Neural progenitor cell (in vitro differentiated cells): ENCODE data around the gene FKBP1A. TPM values are rescaled to one million over a fixed set of nuclear protein-coding genes. Genes with fewer than 3 reads are reported as not detected.

Experiments
- DNase-seq: peaks from one replicate; pipeline ENCODE4 v3.0.0-alpha.2; 2016; ENCODE audit warnings: low spot score
- H2AFZ ChIP-seq: fragments of 200-600 bp; sonication (generic); replicated peaks from 2 replicates; pipeline ENCODE4 v1.6.1; 2016; ENCODE audit warnings: antibody characterized with exemption
- H3F3A ChIP-seq: fragments of 200-600 bp; sonication (generic); 2 replicates; pipeline ENCODE4 v1.6.1; 2016; ENCODE audit warnings: antibody characterized with exemption, low read depth
- H3K27ac ChIP-seq: fragments of 200-600 bp; sonication (generic); 2 replicates; pipeline ENCODE4 v1.5.1; 2016; ENCODE audit warnings: mild to moderate bottlenecking
- H3K27me3 ChIP-seq: fragments of 200-600 bp; sonication (generic); 2 replicates; pipeline ENCODE4 v1.6.1; 2016; ENCODE audit warnings: mild to moderate bottlenecking, moderate library complexity
- H3K36me3 ChIP-seq: fragments of 200-600 bp; sonication (generic); 2 replicates; pipeline ENCODE4 v1.5.1; 2016
- H3K4me1 ChIP-seq: fragments of 200-600 bp; sonication (generic); 2 replicates; pipeline ENCODE4 v1.6.1; 2016; ENCODE audit warnings: mixed run types
- H3K4me2 ChIP-seq: fragments of 200-600 bp; sonication (generic); 2 replicates; pipeline ENCODE4 v1.6.1; 2016
- H3K4me3 ChIP-seq: fragments of 200-600 bp; sonication (generic); 2 replicates; pipeline ENCODE4 v1.5.1; 2016
- H3K79me2 ChIP-seq: fragments of 200-600 bp; sonication (generic); 2 replicates; pipeline ENCODE4 v1.6.1; 2016; ENCODE audit warnings: low read depth
- H3K9ac ChIP-seq: fragments of 200-600 bp; sonication (generic); 2 replicates; pipeline ENCODE4 v1.6.1; 2016
- H3K9me3 ChIP-seq: fragments of 200-600 bp; sonication (generic); 2 replicates; pipeline ENCODE4 v1.5.1; 2016; ENCODE audit warnings: low read depth
- H4K20me1 ChIP-seq: fragments of 200-600 bp; sonication (generic); 2 replicates; pipeline ENCODE4 v1.6.1; 2016; ENCODE audit warnings: low read depth
- H3K27ac Mint-ChIP-seq: 3 replicates; pipeline ENCODE4 v1.8.0; 2021; ENCODE audit warnings: mixed read lengths
- H3K27me3 Mint-ChIP-seq: 2 replicates; pipeline ENCODE4 v1.8.0; 2022; ENCODE audit warnings: low read depth, mild to moderate bottlenecking, inconsistent platforms, moderate library complexity, mixed read lengths; ENCODE audit not compliant: insufficient read depth
- H3K36me3 Mint-ChIP-seq: 3 replicates; pipeline ENCODE4 v1.8.0; 2021; ENCODE audit warnings: mixed read lengths
- H3K4me1 Mint-ChIP-seq: 3 replicates; pipeline ENCODE4 v1.8.0; 2021; ENCODE audit warnings: mixed read lengths
- H3K4me3 Mint-ChIP-seq: 3 replicates; pipeline ENCODE4 v1.8.0; 2021; ENCODE audit warnings: mild to moderate bottlenecking, moderate library complexity, mixed read lengths
- H3K9me3 Mint-ChIP-seq: 3 replicates; pipeline ENCODE4 v1.8.0; 2020; ENCODE audit warnings: mixed read lengths
- EZH2 ChIP-seq: fragments of 200-600 bp; sonication (generic); IDR thresholded peaks from 2 replicates; pipeline ENCODE4 v1.6.1; 2017; ENCODE audit warnings: antibody characterized with exemption, mild to moderate bottlenecking, moderate library complexity
- EZH2phosphoT487 ChIP-seq: fragments of 200-600 bp; sonication (generic); IDR thresholded peaks from 2 replicates; pipeline ENCODE4 v1.6.1; 2017; ENCODE audit warnings: antibody characterized with exemption
- total RNA-seq: library from RNA; depleted of rRNA; stranded (reverse); fragments of >200 nt; gene quantifications from 2 replicates; pipeline ENCODE4 v1.2.3, GENCODE V29; 2015; ENCODE audit warnings: low replicate concordance
- TF ChIP-seq, protein P1 (sequence below): fragments of 200-600 bp; sonication (generic); IDR thresholded peaks from 2 replicates; pipeline ENCODE4 v1.5.1; 2017; ENCODE audit warnings: antibody characterized with exemption, mild to moderate bottlenecking

Gene FKBP1A
- total RNA-seq, 1 donor from 2014 or later: 128 TPM

DNA sequence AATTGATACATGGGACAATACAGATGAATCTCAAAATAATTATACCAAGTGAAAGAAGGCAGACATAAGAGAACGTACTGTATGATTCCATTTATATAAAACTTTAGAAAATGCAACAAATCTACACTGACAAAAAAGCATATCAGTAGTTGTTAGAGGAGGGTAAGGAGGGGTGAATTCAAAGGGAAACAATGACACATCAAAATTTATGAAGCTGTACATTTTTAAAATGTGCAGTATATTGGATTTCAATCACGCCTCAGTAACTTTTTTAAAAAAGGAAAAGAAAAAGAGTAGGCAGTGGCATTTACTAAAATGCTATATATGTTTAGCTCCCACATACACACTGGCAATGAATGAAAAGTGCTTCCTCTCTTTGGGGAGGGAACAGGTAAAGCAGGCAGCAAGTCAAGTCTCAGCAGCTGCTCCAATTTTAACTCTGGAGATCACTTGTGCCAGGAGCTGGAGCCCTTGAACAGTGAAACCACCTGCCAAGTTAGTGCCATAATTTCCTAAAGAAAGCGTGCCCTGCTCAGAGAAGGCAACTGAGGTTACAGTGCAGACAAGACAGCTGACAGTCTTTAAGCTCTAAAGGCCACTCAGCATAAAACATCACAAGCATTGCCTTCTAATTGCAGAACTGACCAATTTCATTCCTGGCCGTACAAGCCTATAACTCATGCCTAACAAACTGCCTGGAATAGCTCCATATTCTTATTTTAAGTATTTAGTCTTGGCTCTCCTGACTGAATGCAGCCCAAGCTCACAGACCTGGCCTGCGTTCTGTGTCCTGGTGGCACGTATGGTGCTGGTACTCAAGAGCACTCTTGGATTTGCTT lies 10.9 kb downstream of the FKBP1A start:
- no peaks in the 10 kb centered on the region for H3K9me3 Mint-ChIP-seq
- no peak for TF ChIP-seq EZH2phosphoT487
- TF ChIP-seq EZH2: no peak
- TF ChIP-seq, protein P1, sequence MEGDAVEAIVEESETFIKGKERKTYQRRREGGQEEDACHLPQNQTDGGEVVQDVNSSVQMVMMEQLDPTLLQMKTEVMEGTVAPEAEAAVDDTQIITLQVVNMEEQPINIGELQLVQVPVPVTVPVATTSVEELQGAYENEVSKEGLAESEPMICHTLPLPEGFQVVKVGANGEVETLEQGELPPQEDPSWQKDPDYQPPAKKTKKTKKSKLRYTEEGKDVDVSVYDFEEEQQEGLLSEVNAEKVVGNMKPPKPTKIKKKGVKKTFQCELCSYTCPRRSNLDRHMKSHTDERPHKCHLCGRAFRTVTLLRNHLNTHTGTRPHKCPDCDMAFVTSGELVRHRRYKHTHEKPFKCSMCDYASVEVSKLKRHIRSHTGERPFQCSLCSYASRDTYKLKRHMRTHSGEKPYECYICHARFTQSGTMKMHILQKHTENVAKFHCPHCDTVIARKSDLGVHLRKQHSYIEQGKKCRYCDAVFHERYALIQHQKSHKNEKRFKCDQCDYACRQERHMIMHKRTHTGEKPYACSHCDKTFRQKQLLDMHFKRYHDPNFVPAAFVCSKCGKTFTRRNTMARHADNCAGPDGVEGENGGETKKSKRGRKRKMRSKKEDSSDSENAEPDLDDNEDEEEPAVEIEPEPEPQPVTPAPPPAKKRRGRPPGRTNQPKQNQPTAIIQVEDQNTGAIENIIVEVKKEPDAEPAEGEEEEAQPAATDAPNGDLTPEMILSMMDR: no peak
- peaks cover 2% of the 10 kb centered on the region for H3K36me3 Mint-ChIP-seq

DNA sequence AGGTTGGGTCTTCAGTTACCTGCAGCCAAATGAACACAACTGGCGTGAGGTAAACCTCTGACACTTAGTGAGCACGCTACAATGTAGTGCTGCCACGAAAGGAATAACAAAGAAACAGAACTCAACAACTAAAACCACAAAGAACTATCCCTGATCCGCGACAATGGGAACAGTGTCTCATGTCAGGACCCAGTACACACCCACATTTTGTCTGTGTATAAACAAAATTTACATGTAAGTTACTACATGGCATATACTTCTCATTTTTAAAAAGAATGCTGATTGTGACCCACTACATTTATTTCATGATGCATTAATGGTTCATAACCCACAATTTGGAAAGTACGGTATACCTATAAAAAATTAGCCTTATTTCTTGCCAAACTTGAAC lies 14.1 kb downstream of the FKBP1A start:
- Histone ChIP-seq H3K79me2 (peaks cover 96% of the 10 kb centered on the region), H4K20me1 (peaks cover 99% of the 10 kb centered on the region), H2AFZ (no peak overlapping the region), H3K4me2 (no peak overlapping the region), H3K9me3 (no peaks in the 10 kb centered on the region), H3F3A (no peaks in the 10 kb centered on the region), H3K9ac (no peak overlapping the region), H3K36me3 (no peaks in the 10 kb centered on the region), H3K4me1 (peaks cover 12% of the 10 kb centered on the region), H3K4me3 (no peak overlapping the region), H3K27ac (no peak overlapping the region), H3K27me3 (no peaks in the 10 kb centered on the region)
- H3K27ac Mint-ChIP-seq: no peak overlapping the region
- H3K36me3 Mint-ChIP-seq: peaks cover 6% of the 10 kb centered on the region
- peaks cover 12% of the 10 kb centered on the region for H3K4me1 Mint-ChIP-seq
- DNase-seq: no peak
- H3K4me3 Mint-ChIP-seq: no peak overlapping the region
- H3K9me3 Mint-ChIP-seq: no peaks in the 10 kb centered on the region
- no peaks in the 10 kb centered on the region for H3K27me3 Mint-ChIP-seq
- TF ChIP-seq EZH2phosphoT487 (no peak), EZH2 (no peak)
- TF ChIP-seq, protein P1: no peak

More for the DNA sequence above, 10.9 kb downstream of the FKBP1A start:
- Histone ChIP-seq H2AFZ (no peak overlapping the region), H3K9ac (no peak overlapping the region), H3K79me2 (peaks cover 100% of the 10 kb centered on the region), H3K4me2 (no peak overlapping the region), H3F3A (no peaks in the 10 kb centered on the region), H3K4me3 (no peak overlapping the region), H3K4me1 (peaks cover 5% of the 10 kb centered on the region), H3K9me3 (no peaks in the 10 kb centered on the region), H3K27ac (no peak overlapping the region), H3K27me3 (no peaks in the 10 kb centered on the region), H3K36me3 (no peaks in the 10 kb centered on the region), H4K20me1 (peaks cover 97% of the 10 kb centered on the region)
- H3K27ac Mint-ChIP-seq: no peak overlapping the region
- H3K4me1 Mint-ChIP-seq: peaks cover 2% of the 10 kb centered on the region
- no peaks in the 10 kb centered on the region for H3K27me3 Mint-ChIP-seq
- DNase-seq: no peak
- H3K4me3 Mint-ChIP-seq: no peak overlapping the region

GRCh38 chr20:1377984-1378734 lies 14.7 kb downstream of the FKBP1A start:
- no peak for DNase-seq
- no peaks in the 10 kb centered on the region for H3K9me3 Mint-ChIP-seq
- no peaks in the 10 kb centered on the region for H3K27me3 Mint-ChIP-seq
- peaks cover 12% of the 10 kb centered on the region for H3K4me1 Mint-ChIP-seq
- Histone ChIP-seq H3K27ac (no peak overlapping the region), H4K20me1 (peaks cover 99% of the 10 kb centered on the region), H3K36me3 (no peaks in the 10 kb centered on the region), H3K9ac (no peak overlapping the region), H3F3A (no peaks in the 10 kb centered on the region), H3K4me2 (no peak overlapping the region), H3K4me1 (peaks cover 12% of the 10 kb centered on the region), H3K79me2 (peaks cover 94% of the 10 kb centered on the region), H3K27me3 (no peaks in the 10 kb centered on the region), H3K9me3 (no peaks in the 10 kb centered on the region), H3K4me3 (no peak overlapping the region), H2AFZ (no peak overlapping the region)
- H3K4me3 Mint-ChIP-seq: no peak overlapping the region
- H3K27ac Mint-ChIP-seq: no peak overlapping the region
- TF ChIP-seq, protein P1: no peak
- TF ChIP-seq EZH2phosphoT487: no peak
- TF ChIP-seq EZH2: no peak
- H3K36me3 Mint-ChIP-seq: peaks cover 9% of the 10 kb centered on the region
